ENCODE results near the gene CBARP. TPM values are rescaled to one million over a fixed set of nuclear protein-coding genes. Genes with fewer than 3 reads are reported as not detected.

CBARP gene
- total RNA-seq, 2 experiments from 2014 or later = 0.33 to 0.46 TPM

- peaks cover 4% of the 10 kb centered on the region for H3K27me3 Mint-ChIP-seq
- no peak for DNase-seq
- peak overlapping the region; percentile 96 for H3K4me3 Mint-ChIP-seq
- no peaks in the 10 kb centered on the region for H3K9me3 Mint-ChIP-seq
- peaks cover 44% of the 10 kb centered on the region for H3K36me3 Mint-ChIP-seq
- H3K27ac Mint-ChIP-seq = peak overlapping the region; percentile 96
- peaks cover 56% of the 10 kb centered on the region for H3K4me1 Mint-ChIP-seq
These were observed 32.5 kb upstream of the CBARP start for GRCh38 chr19:1270213-1270853.

- Mint-ChIP-seq H3K27ac (peak overlapping the region; percentile 96), H3K4me3 (peak overlapping the region; percentile 96), H3K36me3 (peaks cover 43% of the 10 kb centered on the region), H3K27me3 (peaks cover 4% of the 10 kb centered on the region), H3K4me1 (peaks cover 61% of the 10 kb centered on the region), H3K9me3 (no peaks in the 10 kb centered on the region)
- DNase-seq = peak; percentile 91
These were observed 31.8 kb upstream of the CBARP start for GRCh38 chr19:1269478-1270212.

GRCh38 chr19:1269065-1269477, 31.3 kb upstream of the CBARP start, which contains the start of gene CIRBP:
TSS of gene CIRBP (plus strand) at chr19:1269332. CDS start at chr19:1270934, 1,602 bp downstream.
- Mint-ChIP-seq H3K4me3 (peak within 1 kb of the TSS; percentile 96), H3K9me3 (no peaks in the 10 kb centered on the region), H3K27me3 (peaks cover 4% of the 10 kb centered on the region), H3K27ac (peak within 1 kb of the TSS; percentile 96), H3K4me1 (peaks cover 64% of the 10 kb centered on the region), H3K36me3 (peaks cover 40% of the 10 kb centered on the region)
- DNase-seq = peak; percentile 99

GRCh38 chr19:1268226-1269064, 30.6 kb upstream of the CBARP start:
- no peak for DNase-seq
- H3K4me3 Mint-ChIP-seq = peak overlapping the region; percentile 77
- peaks cover 60% of the 10 kb centered on the region for H3K4me1 Mint-ChIP-seq
- peaks cover 4% of the 10 kb centered on the region for H3K27me3 Mint-ChIP-seq
- peak overlapping the region; percentile 60 for H3K27ac Mint-ChIP-seq
- peaks cover 37% of the 10 kb centered on the region for H3K36me3 Mint-ChIP-seq
- H3K9me3 Mint-ChIP-seq = no peaks in the 10 kb centered on the region

DNA sequence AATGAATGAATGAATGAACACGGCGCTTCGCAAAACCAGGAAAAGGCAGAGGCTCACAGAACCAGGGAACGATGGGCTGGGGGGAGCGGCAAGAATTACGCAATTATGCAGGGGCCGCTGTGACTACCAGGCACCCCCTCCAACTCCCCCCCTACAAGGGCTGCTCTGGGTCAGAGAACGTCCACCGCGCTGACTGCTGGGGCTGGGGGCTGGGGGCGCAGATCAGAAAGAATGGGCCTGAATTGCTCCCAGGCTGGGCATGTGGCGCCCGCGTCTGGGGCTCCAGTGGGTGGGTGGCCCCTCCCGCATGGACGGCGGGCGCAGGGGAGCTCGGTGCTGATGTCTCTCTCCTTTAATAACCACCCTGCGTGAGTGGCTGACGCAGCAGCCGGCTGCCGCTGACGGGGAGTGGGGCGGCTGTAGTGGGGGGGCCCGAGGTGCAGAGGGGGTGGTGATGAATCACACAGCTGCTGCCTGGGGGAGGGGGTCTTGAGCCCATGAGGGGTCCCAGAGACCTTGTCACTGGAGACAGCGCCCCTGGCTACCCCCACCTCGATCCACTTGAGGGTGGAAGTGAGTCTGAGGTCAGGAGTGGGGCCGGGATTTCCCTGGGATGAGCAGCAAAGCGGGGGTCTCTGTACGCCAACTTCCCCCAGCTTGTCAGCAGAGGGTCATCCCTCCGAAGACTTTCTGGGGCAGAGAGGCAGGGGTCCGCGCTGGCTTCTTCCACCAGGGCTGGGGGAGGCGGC, 29.8 kb upstream of the CBARP start:
- Mint-ChIP-seq H3K36me3 (peaks cover 35% of the 10 kb centered on the region), H3K4me3 (peak overlapping the region; percentile 61), H3K9me3 (no peaks in the 10 kb centered on the region), H3K4me1 (peaks cover 61% of the 10 kb centered on the region), H3K27ac (peak overlapping the region; percentile 45), H3K27me3 (peaks cover 4% of the 10 kb centered on the region)
- peak; percentile 49 for DNase-seq

GRCh38 chr19:1266916-1267476, 29.2 kb upstream of the CBARP start:
- peaks cover 4% of the 10 kb centered on the region for H3K27me3 Mint-ChIP-seq
- H3K4me3 Mint-ChIP-seq = peak overlapping the region; percentile 61
- peaks cover 59% of the 10 kb centered on the region for H3K4me1 Mint-ChIP-seq
- H3K27ac Mint-ChIP-seq = peak overlapping the region; percentile 45
- peak; percentile 75 for DNase-seq
- H3K36me3 Mint-ChIP-seq = peaks cover 31% of the 10 kb centered on the region
- no peaks in the 10 kb centered on the region for H3K9me3 Mint-ChIP-seq

- Mint-ChIP-seq H3K27me3 (peaks cover 4% of the 10 kb centered on the region), H3K36me3 (peaks cover 31% of the 10 kb centered on the region), H3K4me1 (peaks cover 59% of the 10 kb centered on the region), H3K4me3 (peak overlapping the region; percentile 42), H3K27ac (peak overlapping the region; percentile 59), H3K9me3 (no peaks in the 10 kb centered on the region)
- DNase-seq = peak; percentile 91
These were observed 28.5 kb upstream of the CBARP start for GRCh38 chr19:1266129-1266915.

GRCh38 chr19:1265615-1266128, 27.9 kb upstream of the CBARP start:
- Mint-ChIP-seq H3K4me1 (peaks cover 52% of the 10 kb centered on the region), H3K36me3 (peaks cover 25% of the 10 kb centered on the region), H3K27me3 (peaks cover 4% of the 10 kb centered on the region), H3K27ac (peak overlapping the region; percentile 59), H3K4me3 (peak overlapping the region; percentile 42), H3K9me3 (no peaks in the 10 kb centered on the region)
- peak; percentile 71 for DNase-seq

GRCh38 chr19:1264801-1265614, 27.2 kb upstream of the CBARP start:
- H3K27ac Mint-ChIP-seq = no peak overlapping the region
- H3K9me3 Mint-ChIP-seq = no peaks in the 10 kb centered on the region
- peaks cover 48% of the 10 kb centered on the region for H3K4me1 Mint-ChIP-seq
- peaks cover 19% of the 10 kb centered on the region for H3K36me3 Mint-ChIP-seq
- DNase-seq = no peak
- peaks cover 1% of the 10 kb centered on the region for H3K27me3 Mint-ChIP-seq
- H3K4me3 Mint-ChIP-seq = no peak overlapping the region

DNA sequence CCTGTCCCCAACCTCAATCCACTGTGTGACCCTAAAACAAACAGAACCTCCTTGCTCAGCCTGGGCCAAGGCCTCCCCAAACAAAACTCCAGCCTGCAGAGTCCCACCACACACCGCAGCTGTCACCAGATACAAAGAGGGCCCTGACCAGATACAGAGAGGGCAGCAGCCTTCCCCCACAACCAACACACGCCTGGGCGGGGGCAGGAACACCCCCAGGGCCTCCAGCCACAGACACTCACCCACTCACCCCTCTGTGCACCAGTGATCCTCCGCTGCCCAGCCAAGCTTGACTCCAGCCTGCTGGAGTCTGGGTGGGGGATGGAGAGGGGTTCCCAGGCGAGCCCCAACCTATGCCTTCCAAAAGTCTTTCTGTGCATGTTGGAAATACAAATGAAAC, 25.4 kb upstream of the CBARP start:
- Mint-ChIP-seq H3K27me3 (no peaks in the 10 kb centered on the region), H3K4me1 (peaks cover 58% of the 10 kb centered on the region), H3K9me3 (no peaks in the 10 kb centered on the region), H3K27ac (peak overlapping the region; percentile 72), H3K4me3 (peak overlapping the region; percentile 80), H3K36me3 (peaks cover 16% of the 10 kb centered on the region)
- DNase-seq = no peak

- no peaks in the 10 kb centered on the region for H3K27me3 Mint-ChIP-seq
- peaks cover 17% of the 10 kb centered on the region for H3K36me3 Mint-ChIP-seq
- no peaks in the 10 kb centered on the region for H3K9me3 Mint-ChIP-seq
- H3K27ac Mint-ChIP-seq = peak overlapping the region; percentile 72
- H3K4me1 Mint-ChIP-seq = peaks cover 59% of the 10 kb centered on the region
- peak overlapping the region; percentile 80 for H3K4me3 Mint-ChIP-seq
- no peak for DNase-seq
These were observed 24.9 kb upstream of the CBARP start for GRCh38 chr19:1262623-1263123.

GRCh38 chr19:1261798-1262622, 24.2 kb upstream of the CBARP start:
- Mint-ChIP-seq H3K4me3 (peak overlapping the region; percentile 97), H3K27ac (peak overlapping the region; percentile 98), H3K27me3 (no peaks in the 10 kb centered on the region), H3K9me3 (no peaks in the 10 kb centered on the region), H3K4me1 (peaks cover 57% of the 10 kb centered on the region), H3K36me3 (peaks cover 22% of the 10 kb centered on the region)
- DNase-seq = no peak
